Stimulated activated CD4-positive, alpha-beta T cell treated with anti-CD3 and anti-CD28 coated beads, Interleukin-1b, Interleukin-23, amount 100 ng/mL, for 24 hours (primary cell): Measurements from ENCODE around the gene P4HA2.
"Not testable (repeated sequence)": the region's sequence is repeated elsewhere in the genome, so short reads cannot be mapped to it uniquely, and the experiment has no call there.

Experiments
- DNase-seq, 4 experiments: peaks; one replicate each; pipeline ENCODE4 v3.0.0-alpha.2; 2020; ENCODE audit warnings: low read depth in 4 of 4, low spot score in 1 of 4

P4HA2 gene

GRCh38 chr5:132203916-132204315 lies 23.7 kb downstream of the P4HA2 start:
- no peak for DNase-seq

GRCh38 chr5:132203464-132203818 lies 24.2 kb downstream of the P4HA2 start:
- no peak for DNase-seq

- DNase-seq: no peak
Measured at GRCh38 chr5:132202711-132203463, 24.8 kb downstream of the P4HA2 start.

GRCh38 chr5:132199116-132199680 lies 28.5 kb downstream of the P4HA2 start:
- DNase-seq: no peak

GRCh38 chr5:132198571-132198970 lies 29.1 kb downstream of the P4HA2 start:
- no peak for DNase-seq

GRCh38 chr5:132195727-132196126 lies 31.9 kb downstream of the P4HA2 start:
- no peak for DNase-seq

- no peak for DNase-seq
Measured at GRCh38 chr5:132193165-132193694, 34.4 kb downstream of the P4HA2 start.

GRCh38 chr5:132190161-132190817 lies 37.4 kb downstream of the P4HA2 start:
- no peak for DNase-seq

GRCh38 chr5:132184588-132184987 lies 43.1 kb downstream of the P4HA2 start:
- DNase-seq: no peak

- DNase-seq: no peak
Measured at GRCh38 chr5:132183723-132184122, 43.9 kb downstream of the P4HA2 start.

- no peak for DNase-seq
Measured at GRCh38 chr5:132182359-132183040, 45.2 kb downstream of the P4HA2 start.

- no peak for DNase-seq
Measured at GRCh38 chr5:132181011-132181629, 46.5 kb downstream of the P4HA2 start.

- DNase-seq: no peak
Measured at GRCh38 chr5:132180134-132180745, 47.4 kb downstream of the P4HA2 start.

GRCh38 chr5:132179405-132179804 lies 48.2 kb downstream of the P4HA2 start:
- DNase-seq: no peak

- DNase-seq: no peak
Measured at GRCh38 chr5:132177691-132178149, 49.9 kb downstream of the P4HA2 start.

GRCh38 chr5:132176987-132177386 lies 50.7 kb downstream of the P4HA2 start:
- DNase-seq: no peak

- no peak for DNase-seq
Measured at GRCh38 chr5:132176521-132176945, 51.1 kb downstream of the P4HA2 start.

- no peak for DNase-seq
Measured at GRCh38 chr5:132162945-132163344, 64.7 kb downstream of the P4HA2 start.

- DNase-seq: not testable (repeated sequence)
Measured at GRCh38 chr5:132161574-132162326, 65.9 kb downstream of the P4HA2 start.

GRCh38 chr5:132156413-132156812 lies 71.2 kb downstream of the P4HA2 start:
- DNase-seq: no peak
